Epithelial cell of esophagus (primary cell): Measurements from ENCODE around the gene UBXN10.
A peak's percentile ranks its signal among the peaks of the same experiment; 100 is the strongest.

Source experiments
- DNase-seq: peaks from one replicate; pipeline ENCODE4 v3.0.0; 2010; ENCODE audit warnings: low read depth
- H3K4me3 ChIP-seq: 2 replicates; pipeline ENCODE4 v1.5.1; 2011; ENCODE audit warnings: mild to moderate bottlenecking, low read length, control low read depth
- TF ChIP-seq, protein P1 (sequence below): IDR thresholded peaks from 2 replicates; pipeline ENCODE4 v1.5.1; 2011; ENCODE audit warnings: low read depth, mild to moderate bottlenecking, low read length, control low read depth, inconsistent platforms; ENCODE audit not compliant: insufficient read depth; ENCODE audit errors: missing control alignments

Gene UBXN10

DNA sequence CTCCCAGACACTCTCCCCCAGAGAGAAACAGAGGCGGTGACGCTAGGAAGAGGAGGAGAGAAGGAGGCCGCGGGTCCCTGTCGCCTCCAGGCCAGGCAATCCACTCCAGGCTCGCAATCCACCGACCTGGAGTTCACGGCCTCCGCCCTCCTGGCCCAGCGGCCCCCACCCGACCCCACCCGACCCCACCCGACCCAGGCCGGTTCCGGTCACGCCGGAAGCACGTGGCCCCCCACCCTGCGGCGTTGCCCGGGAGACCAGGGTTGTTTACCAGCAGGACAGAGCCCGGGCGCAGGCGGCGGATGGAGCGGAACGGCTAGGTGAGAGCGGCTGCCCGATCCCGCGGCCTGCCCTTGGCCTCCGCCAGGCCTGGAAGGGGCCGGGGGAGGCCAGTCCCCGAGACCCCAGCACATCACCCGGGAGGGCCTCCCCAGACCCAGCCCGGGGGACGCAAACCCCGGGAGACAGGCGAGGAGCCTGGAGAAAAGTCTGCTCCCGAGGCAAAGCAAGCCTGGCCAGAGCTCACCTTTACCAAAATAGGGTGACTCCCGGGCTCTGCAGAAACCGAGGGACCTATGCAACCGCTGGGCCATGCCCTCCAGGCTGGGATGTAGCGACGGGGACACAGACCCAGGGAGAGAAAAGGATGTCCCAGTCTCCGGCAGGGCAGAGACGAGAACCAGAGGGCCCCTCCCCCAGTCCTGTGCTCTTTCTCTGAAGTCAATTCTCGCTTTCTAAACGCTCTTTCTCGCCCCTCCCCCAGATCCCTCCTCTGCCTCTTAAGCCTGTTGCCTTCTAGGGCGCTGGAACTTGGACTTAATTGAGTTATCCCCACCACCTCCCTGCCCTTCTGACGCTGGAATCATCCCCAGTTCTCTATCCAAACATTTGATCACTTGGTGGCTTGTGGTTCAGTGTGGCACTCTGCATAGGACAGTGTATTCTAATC is at the start of gene UBXN10, which contains the start of gene PLA2G2C:
UBXN10 (plus strand) TSS at position 263 of the 949 bp plus-strand sequence. CDS start 4,466 bp downstream, outside the sequence.
PLA2G2C (minus strand) TSS at position 685 of the 949 bp plus-strand sequence. CDS start 9,155 bp downstream, outside the sequence.
- no peak within 1 kb of the TSS for H3K4me3 ChIP-seq
- TF ChIP-seq, protein P1, sequence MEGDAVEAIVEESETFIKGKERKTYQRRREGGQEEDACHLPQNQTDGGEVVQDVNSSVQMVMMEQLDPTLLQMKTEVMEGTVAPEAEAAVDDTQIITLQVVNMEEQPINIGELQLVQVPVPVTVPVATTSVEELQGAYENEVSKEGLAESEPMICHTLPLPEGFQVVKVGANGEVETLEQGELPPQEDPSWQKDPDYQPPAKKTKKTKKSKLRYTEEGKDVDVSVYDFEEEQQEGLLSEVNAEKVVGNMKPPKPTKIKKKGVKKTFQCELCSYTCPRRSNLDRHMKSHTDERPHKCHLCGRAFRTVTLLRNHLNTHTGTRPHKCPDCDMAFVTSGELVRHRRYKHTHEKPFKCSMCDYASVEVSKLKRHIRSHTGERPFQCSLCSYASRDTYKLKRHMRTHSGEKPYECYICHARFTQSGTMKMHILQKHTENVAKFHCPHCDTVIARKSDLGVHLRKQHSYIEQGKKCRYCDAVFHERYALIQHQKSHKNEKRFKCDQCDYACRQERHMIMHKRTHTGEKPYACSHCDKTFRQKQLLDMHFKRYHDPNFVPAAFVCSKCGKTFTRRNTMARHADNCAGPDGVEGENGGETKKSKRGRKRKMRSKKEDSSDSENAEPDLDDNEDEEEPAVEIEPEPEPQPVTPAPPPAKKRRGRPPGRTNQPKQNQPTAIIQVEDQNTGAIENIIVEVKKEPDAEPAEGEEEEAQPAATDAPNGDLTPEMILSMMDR = no peak
- no peak for DNase-seq

GRCh38 chr1:20136249-20136648 is 49.6 kb upstream of the UBXN10 start:
- DNase-seq = no peak
- no peak overlapping the region for H3K4me3 ChIP-seq
- TF ChIP-seq, protein P1 = no peak

DNA sequence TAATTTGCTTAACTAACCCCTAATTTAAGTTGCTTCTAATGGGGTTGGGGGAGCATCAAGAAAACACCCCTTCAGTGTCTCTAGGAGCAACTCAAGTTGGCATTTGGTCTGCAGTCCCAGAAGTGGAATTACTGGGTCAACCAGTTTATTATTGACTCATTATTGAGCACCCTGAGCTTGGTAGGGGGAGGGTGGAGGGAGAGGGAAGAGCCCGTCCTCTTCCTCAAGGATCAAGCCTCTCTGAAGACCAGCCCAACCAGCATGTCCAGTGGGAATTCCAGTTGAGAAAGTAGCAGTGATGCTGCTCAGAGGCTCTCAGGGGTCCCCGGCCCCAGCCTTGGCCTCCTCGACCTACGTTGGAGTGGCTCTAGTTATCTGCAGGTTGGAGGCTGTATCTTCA is 48.8 kb upstream of the UBXN10 start:
- peak; percentile 84 for DNase-seq
- TF ChIP-seq, protein P1 = no peak

GRCh38 chr1:20137604-20138003 is 48.3 kb upstream of the UBXN10 start:
- H3K4me3 ChIP-seq = no peak overlapping the region
- DNase-seq = no peak
- TF ChIP-seq, protein P1 = no peak

More for the DNA sequence above, 48.8 kb upstream of the UBXN10 start:
- H3K4me3 ChIP-seq = no peak overlapping the region

GRCh38 chr1:20138346-20138745 is 47.5 kb upstream of the UBXN10 start:
- no peak overlapping the region for H3K4me3 ChIP-seq
- TF ChIP-seq, protein P1 = no peak
- DNase-seq = no peak

GRCh38 chr1:20138961-20139550 is 46.8 kb upstream of the UBXN10 start, which contains the start of gene PLA2G2F:
Gene PLA2G2F (plus strand): TSS chr1:20139323. CDS start chr1:20139428, 105 bp downstream.
- DNase-seq = no peak

More at GRCh38 chr1:20138961-20139550, 46.8 kb upstream of the UBXN10 start, which contains the start of gene PLA2G2F:
- TF ChIP-seq, protein P1 = no peak
- H3K4me3 ChIP-seq = no peak within 1 kb of the TSS
